AG04450 (cell line): ENCODE results near the gene PDE4A. TPM values are rescaled to one million over a fixed set of nuclear protein-coding genes. Genes with fewer than 3 reads are reported as not detected.

Experiments used
- CTCF ChIA-PET: fragments of 300-600, 350-600 bp; formaldehyde crosslinking; extraction: SDS; loops from one replicate; lab custom pipeline; 2022; ENCODE audit warnings: antibody characterized with exemption, inconsistent platforms; lab: Charles Lee
- POLR2A ChIA-PET: fragments of 350-600 bp; formaldehyde crosslinking; extraction: SDS; loops from one replicate; lab custom pipeline; 2021; ENCODE audit warnings: antibody characterized with exemption, inconsistent platforms; lab: Yijun Ruan, JAX
- DNase-seq: peaks from one replicate; pipeline ENCODE4 v3.0.0-alpha.2; 2011; ENCODE audit warnings: low read depth, low spot score
- H3K27ac ChIP-seq: one replicate; pipeline ENCODE4 v1.5.1; 2012; ENCODE audit warnings: low read depth, low read length, control low read depth
- H3K27me3 ChIP-seq: one replicate; pipeline ENCODE4 v1.6.0; 2012; ENCODE audit warnings: low read length; ENCODE audit not compliant: control insufficient read depth, insufficient read depth
- H3K4me3 ChIP-seq: 2 replicates; pipeline ENCODE4 v1.5.1; 2011; ENCODE audit warnings: mild to moderate bottlenecking, low read depth, low read length, control low read depth
- H3K9me3 ChIP-seq: 2 replicates; pipeline ENCODE4 v1.5.1; 2012; ENCODE audit warnings: low read length; ENCODE audit not compliant: control insufficient read depth, insufficient read depth
- CTCF ChIP-seq: IDR thresholded peaks from 2 replicates; pipeline ENCODE4 v1.5.1; 2011; ENCODE audit warnings: low read depth, low read length, control low read depth, inconsistent platforms
- polyA plus RNA-seq: library from polyadenylated mRNA; depleted of rRNA; stranded (reverse); fragments of >200 nt; gene quantifications from 2 replicates; pipeline ENCODE4 v1.2.3, GENCODE V29; 2011

PDE4A gene
- polyA plus RNA-seq, 1 experiment: 2.9 TPM

- Histone ChIP-seq H3K27ac (no peak overlapping the region), H3K9me3 (no peaks in the 10 kb centered on the region), H3K27me3 (no peaks in the 10 kb centered on the region), H3K4me3 (no peak overlapping the region)
- TF ChIP-seq CTCF: no peak
- POLR2A ChIA-PET: no interaction called here
- no peak for DNase-seq
- CTCF ChIA-PET: interaction anchor here (1.2 to 4.1 kb wide), 2 partner anchors 9 to 59 kb away, joined by 3 to 15 read pairs; no protein-coding TSS in a partner anchor
Measured at GRCh38 chr19:10474962-10475451, 54.7 kb downstream of the PDE4A start.

- Histone ChIP-seq H3K4me3 (no peak overlapping the region), H3K27me3 (no peaks in the 10 kb centered on the region), H3K27ac (no peak overlapping the region), H3K9me3 (no peaks in the 10 kb centered on the region)
- no peak for TF ChIP-seq CTCF
- ChIA-PET CTCF (interaction anchor here (0.5 to 1.8 kb wide), 10 partner anchors 10 to 222 kb away, joined by 3 to 9 read pairs (median 4); no protein-coding TSS in a partner anchor), POLR2A (no interaction called here)
- no peak for DNase-seq
Measured at GRCh38 chr19:10478476-10478875, 58.1 kb downstream of the PDE4A start.

GRCh38 chr19:10478903-10479384 is 58.6 kb downstream of the PDE4A start:
- peak; percentile 40 for TF ChIP-seq CTCF
- Histone ChIP-seq H3K27me3 (no peaks in the 10 kb centered on the region), H3K27ac (no peak overlapping the region), H3K9me3 (no peaks in the 10 kb centered on the region), H3K4me3 (peak overlapping the region; percentile 48)
- ChIA-PET POLR2A (no interaction called here), CTCF (interaction anchor here (0.6 to 1.8 kb wide), 15 partner anchors 9 to 239 kb away, joined by 3 to 9 read pairs (median 3); partner anchors contain the start of gene DNM2)
- DNase-seq: peak; percentile 54

- ChIA-PET POLR2A (no interaction called here), CTCF (no interaction called here)
- DNase-seq: no peak
Measured at GRCh38 chr19:10486551-10486950, 66.2 kb downstream of the PDE4A start.

More at GRCh38 chr19:10486551-10486950, 66.2 kb downstream of the PDE4A start:
- H3K27me3 ChIP-seq: no peaks in the 10 kb centered on the region
- no peak overlapping the region for H3K27ac ChIP-seq
- no peaks in the 10 kb centered on the region for H3K9me3 ChIP-seq
- H3K4me3 ChIP-seq: no peak overlapping the region
- TF ChIP-seq CTCF: no peak
